Transverse colon (tissue), 4 donors: ENCODE measurements around the gene SMIM36. TPM values are rescaled to one million over a fixed set of nuclear protein-coding genes. Genes with fewer than 3 reads are reported as not detected.
"Not testable (repeated sequence)": the region's sequence is repeated elsewhere in the genome, so short reads cannot be mapped to it uniquely, and the experiment has no call there.

Experiments
- DNase-seq: peaks from one replicate; pipeline ENCODE4 v3.0.0-alpha.2; 2019
- H3K27ac ChIP-seq, 4 donors: fragments of 200-600 bp; sonication (generic); 2 replicates each; pipeline ENCODE4 v1.5.1; 2016 to 2018; ENCODE audit warnings: inconsistent platforms in 4 of 4
- H3K27me3 ChIP-seq: fragments of 200-600 bp; sonication (generic); 2 replicates; pipeline ENCODE4 v1.5.1; 2017; ENCODE audit warnings: inconsistent platforms
- H3K36me3 ChIP-seq, 4 donors: fragments of 200-600 bp; sonication (generic); 2 replicates each; pipeline ENCODE4 v1.5.1; 2017 to 2019; ENCODE audit warnings: inconsistent platforms in 4 of 4
- H3K4me1 ChIP-seq, 4 donors: fragments of 200-600 bp; sonication (generic); 2 replicates each; pipeline ENCODE4 v1.5.1; 2017 to 2020; ENCODE audit warnings: inconsistent platforms in 4 of 4
- H3K4me3 ChIP-seq, 4 donors: fragments of 200-600 bp; sonication (generic); 1 replicate in 1 of 4; 2 replicates in 3 of 4; pipeline versions ENCODE4 v1.5.1 to v1.6.1; 2017 to 2019; ENCODE audit warnings: inconsistent platforms in 4 of 4
- H3K9me3 ChIP-seq, 2 donors: fragments of 200-600 bp; sonication (generic); 2 replicates each; pipeline ENCODE4 v1.5.1; 2017 to 2019; ENCODE audit warnings: inconsistent platforms in 2 of 2
- EP300 ChIP-seq: sonication (generic); formaldehyde crosslinking; IDR thresholded peaks from one replicate; pipeline ENCODE4 v1.6.1; 2017; ENCODE audit warnings: antibody characterized with exemption, low read depth
- POLR2A ChIP-seq: fragments of 450-650 bp; IDR thresholded peaks from one replicate; pipeline ENCODE4 v1.6.1; 2016; ENCODE audit warnings: antibody characterized with exemption, mild to moderate bottlenecking, moderate library complexity
- POLR2AphosphoS5 ChIP-seq, 3 donors: sonication (generic); formaldehyde crosslinking; IDR thresholded peaks; one replicate each; pipeline ENCODE4 v1.6.1; 2016; ENCODE audit warnings: antibody characterized with exemption in 3 of 3
- WGBS, 2 donors: methylation state at CpG; one replicate each; pipeline ENCODE4 v1.1.5; 2018; ENCODE audit warnings: low coverage in 1 of 2; 5-methylcytosine and 5-hydroxymethylcytosine counted together
- in situ Hi-C, 4 donors: fragments of 200-750 bp; cut with MboI; loops; one replicate each; pipeline versions ENCODE4 v1.15.0 to v1.15.1; 2017; ENCODE audit warnings: low sequenced_read_pairs in 3 of 4, low pct_ligation_motif_present in 1 of 4, low pct_unique_long_range_greater_than_20kb in 1 of 4
- intact Hi-C: fragments of 100-400 bp; cut with DNase I; formaldehyde crosslinking; loops from one replicate; pipeline ENCODE4 v1.15.1; 2023; ENCODE audit warnings: low total_unique reads
- total RNA-seq, 4 donors: library from RNA; depleted of rRNA; stranded (reverse); fragments of >200 nt; gene quantifications; one replicate each; pipeline ENCODE4 v1.1.0, GENCODE V29; 2016
- TF ChIP-seq, protein P1 (sequence below), 5 experiments: fragments of 200-600 bp in 3 of 5; fragments of 450-650 bp in 2 of 5; sonication (generic) in 3 of 5; IDR thresholded peaks; 1 replicate in 2 of 5; 2 replicates in 3 of 5; pipeline ENCODE4 v1.5.1; 2016 to 2017; ENCODE audit warnings: antibody characterized with exemption in 5 of 5, inconsistent platforms in 3 of 5, mild to moderate bottlenecking in 2 of 5, moderate library complexity in 1 of 5

SMIM36 gene
- total RNA-seq, 4 donors from 2014 or later, result not detected

DNA sequence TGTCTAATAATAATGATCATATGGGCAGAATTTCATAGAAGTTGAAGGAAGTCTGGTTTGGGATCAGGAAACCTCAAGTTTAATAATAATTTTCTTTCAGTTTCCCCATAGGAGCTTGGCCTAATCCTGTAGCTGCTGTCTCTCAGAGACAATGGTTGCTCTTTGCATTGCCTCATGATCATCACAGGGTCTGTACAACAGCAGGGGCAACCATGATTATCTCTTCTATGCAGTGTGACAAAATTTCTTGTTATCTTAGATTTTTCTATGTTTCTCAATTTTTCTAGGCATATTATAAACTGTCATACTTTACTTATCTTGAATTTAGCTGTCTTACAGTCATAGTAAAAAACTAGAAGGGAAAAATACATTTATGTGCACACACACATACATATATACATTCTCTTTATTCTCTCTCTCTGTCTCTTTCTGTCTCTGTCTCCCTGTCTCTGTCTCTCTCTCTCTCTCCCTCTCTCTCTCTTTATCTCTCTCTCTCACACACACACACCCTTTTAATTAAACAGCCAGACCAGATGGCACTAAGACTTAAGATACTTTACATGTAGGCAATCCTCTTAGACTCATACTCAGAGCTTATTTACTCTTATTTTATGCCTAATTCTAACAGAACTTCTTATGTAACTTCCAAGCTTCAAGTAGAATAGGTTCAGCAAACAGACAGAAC, 30.5 kb downstream of the SMIM36 start:
- H3K27me3 ChIP-seq, result no peaks in the 10 kb centered on the region
- DNase-seq, result no peak
- intact Hi-C loops, result no loop called here
- H3K4me3 ChIP-seq, result no peak overlapping the region
- no peaks in the 10 kb centered on the region for H3K9me3 ChIP-seq
- no peak for TF ChIP-seq POLR2AphosphoS5 (IDR thresholded peaks at IDR 0.05)
- no peak for TF ChIP-seq POLR2A
- TF ChIP-seq, protein P1, sequence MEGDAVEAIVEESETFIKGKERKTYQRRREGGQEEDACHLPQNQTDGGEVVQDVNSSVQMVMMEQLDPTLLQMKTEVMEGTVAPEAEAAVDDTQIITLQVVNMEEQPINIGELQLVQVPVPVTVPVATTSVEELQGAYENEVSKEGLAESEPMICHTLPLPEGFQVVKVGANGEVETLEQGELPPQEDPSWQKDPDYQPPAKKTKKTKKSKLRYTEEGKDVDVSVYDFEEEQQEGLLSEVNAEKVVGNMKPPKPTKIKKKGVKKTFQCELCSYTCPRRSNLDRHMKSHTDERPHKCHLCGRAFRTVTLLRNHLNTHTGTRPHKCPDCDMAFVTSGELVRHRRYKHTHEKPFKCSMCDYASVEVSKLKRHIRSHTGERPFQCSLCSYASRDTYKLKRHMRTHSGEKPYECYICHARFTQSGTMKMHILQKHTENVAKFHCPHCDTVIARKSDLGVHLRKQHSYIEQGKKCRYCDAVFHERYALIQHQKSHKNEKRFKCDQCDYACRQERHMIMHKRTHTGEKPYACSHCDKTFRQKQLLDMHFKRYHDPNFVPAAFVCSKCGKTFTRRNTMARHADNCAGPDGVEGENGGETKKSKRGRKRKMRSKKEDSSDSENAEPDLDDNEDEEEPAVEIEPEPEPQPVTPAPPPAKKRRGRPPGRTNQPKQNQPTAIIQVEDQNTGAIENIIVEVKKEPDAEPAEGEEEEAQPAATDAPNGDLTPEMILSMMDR (IDR thresholded peaks at IDR 0.05), result no peak
- TF ChIP-seq EP300, result no peak
- H3K27ac ChIP-seq, result no peak overlapping the region
- H3K4me1 ChIP-seq, result no peaks in the 10 kb centered on the region
- in situ Hi-C loops, result no loop called here
- H3K36me3 ChIP-seq, result no peaks in the 10 kb centered on the region

DNA sequence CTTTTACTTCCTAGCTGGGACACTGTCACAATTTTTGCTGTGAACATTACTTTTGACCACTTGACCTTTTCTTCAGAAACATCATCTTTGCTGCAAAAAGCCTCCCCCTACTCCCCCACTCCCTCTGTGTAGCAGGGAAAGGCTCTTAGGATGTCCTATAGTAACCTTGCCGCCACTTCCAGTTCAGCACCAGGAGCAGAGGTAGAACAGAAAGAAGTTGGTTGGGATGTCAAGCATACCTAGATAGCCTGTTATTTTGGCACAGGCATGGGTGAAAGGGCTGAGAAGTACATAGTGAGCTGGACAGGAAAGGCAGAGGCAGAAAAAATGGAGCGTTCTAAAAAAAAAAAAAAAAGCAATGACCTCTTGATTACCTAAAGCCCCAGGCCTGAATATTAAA, 31.3 kb downstream of the SMIM36 start:
- H3K9me3 ChIP-seq, result no peaks in the 10 kb centered on the region
- DNase-seq, result no peak
- intact Hi-C loops, result no loop called here
- no peaks in the 10 kb centered on the region for H3K27me3 ChIP-seq
- in situ Hi-C loops, result no loop called here
- WGBS, 2 donors, result 90% methylated on average over 2 of the region's 2 CpGs; no CpG with 5 or more reads in 1 of the 2 donors
- no peaks in the 10 kb centered on the region for H3K36me3 ChIP-seq
- no peak overlapping the region for H3K4me3 ChIP-seq
- no peak overlapping the region for H3K27ac ChIP-seq
- TF ChIP-seq POLR2A (no peak), POLR2AphosphoS5 (IDR thresholded peaks at IDR 0.05) (no peak), EP300 (no peak)
- TF ChIP-seq, protein P1 (IDR thresholded peaks at IDR 0.05), result no peak
- no peaks in the 10 kb centered on the region for H3K4me1 ChIP-seq

- intact Hi-C loops, result no loop called here
Measured at GRCh38 chr17:55478971-55479370, 32.3 kb downstream of the SMIM36 start.

DNA sequence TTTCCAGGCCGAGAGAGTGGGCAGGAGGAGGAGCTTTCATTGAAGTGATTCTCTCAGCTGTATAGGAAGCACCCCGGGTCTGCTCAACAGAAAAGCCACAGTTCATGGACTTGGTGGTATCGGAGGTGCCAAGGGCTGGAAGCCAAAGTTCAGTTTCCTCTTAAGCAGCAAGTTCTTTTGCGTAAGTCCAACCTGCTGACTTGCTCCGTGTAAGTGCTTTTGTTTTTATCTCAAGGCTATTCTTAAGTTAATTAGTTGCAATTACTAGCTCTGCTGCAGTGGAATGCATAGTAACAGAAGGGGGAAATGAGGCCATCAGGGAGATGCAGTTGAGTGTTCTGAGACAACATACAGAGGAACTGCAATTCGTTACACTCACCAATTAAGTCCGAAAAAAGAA, 44.6 kb downstream of the SMIM36 start:
- Histone ChIP-seq H3K9me3 (no peaks in the 10 kb centered on the region), H3K27me3 (no peaks in the 10 kb centered on the region), H3K4me1 (no peaks in the 10 kb centered on the region), H3K27ac (no peak overlapping the region), H3K36me3 (no peaks in the 10 kb centered on the region), H3K4me3 (no peak overlapping the region)
- DNase-seq, result no peak
- TF ChIP-seq POLR2AphosphoS5 (IDR thresholded peaks at IDR 0.05), result no peak
- TF ChIP-seq, protein P1 (IDR thresholded peaks at IDR 0.05), result no peak
- no peak for TF ChIP-seq EP300
- TF ChIP-seq POLR2A, result no peak
- WGBS, 2 donors, result 50 to 73% methylated on average over 7 of the region's 7 CpGs
- in situ Hi-C loops (no loop called here), intact Hi-C loops (no loop called here)

More at GRCh38 chr17:55478971-55479370, 32.3 kb downstream of the SMIM36 start:
- 96% methylated on average over 3 of the region's 3 CpGs; no CpG with 5 or more reads in 1 of the 2 donors for WGBS, 2 donors
- no peaks in the 10 kb centered on the region for H3K9me3 ChIP-seq
- in situ Hi-C loops, result no loop called here
- TF ChIP-seq, protein P1 (IDR thresholded peaks at IDR 0.05), result no peak
- no peak for TF ChIP-seq EP300
- H3K27ac ChIP-seq, result no peak overlapping the region
- H3K4me1 ChIP-seq, result no peaks in the 10 kb centered on the region
- H3K36me3 ChIP-seq, result no peaks in the 10 kb centered on the region
- no peak overlapping the region for H3K4me3 ChIP-seq
- no peaks in the 10 kb centered on the region for H3K27me3 ChIP-seq
- no peak for DNase-seq

GRCh38 chr17:55465771-55466170, 45.5 kb downstream of the SMIM36 start:
- H3K4me3 ChIP-seq, H3K4me1 ChIP-seq, intact Hi-C loops, DNase-seq, H3K27ac ChIP-seq, H3K27me3 ChIP-seq, H3K9me3 ChIP-seq, H3K36me3 ChIP-seq, in situ Hi-C loops: not testable (repeated sequence)
- WGBS, 2 donors, result 91% methylated on average over 4 of the region's 4 CpGs; no CpG with 5 or more reads in 1 of the 2 donors
